ENCODE data around the gene RUNX1.

RUNX1 gene

GRCh38 chr21:34841154-34841553 is 207.9 kb downstream of the RUNX1 start:
- Histone ChIP-seq H3K4me1 (no peaks in the 10 kb centered on the region), H3K36me3 (ENCODE audit: control insufficient read depth, insufficient read depth, low read length) (no peaks in the 10 kb centered on the region), H3K9ac (no peak overlapping the region), H3K79me2 (no peaks in the 10 kb centered on the region), H3K4me2 (ENCODE audit: low read length) (no peak overlapping the region), H2AFZ (no peak overlapping the region), H3K27me3 (ENCODE audit: control insufficient read depth, insufficient read depth, low read length) (no peaks in the 10 kb centered on the region), H3K9me3 (ENCODE audit: control insufficient read depth, low read length) (no peaks in the 10 kb centered on the region), H3K4me3 (ENCODE audit: low read depth, low read length) (no peak overlapping the region), H3K27ac (no peak overlapping the region)
- TF ChIP-seq, protein P1, sequence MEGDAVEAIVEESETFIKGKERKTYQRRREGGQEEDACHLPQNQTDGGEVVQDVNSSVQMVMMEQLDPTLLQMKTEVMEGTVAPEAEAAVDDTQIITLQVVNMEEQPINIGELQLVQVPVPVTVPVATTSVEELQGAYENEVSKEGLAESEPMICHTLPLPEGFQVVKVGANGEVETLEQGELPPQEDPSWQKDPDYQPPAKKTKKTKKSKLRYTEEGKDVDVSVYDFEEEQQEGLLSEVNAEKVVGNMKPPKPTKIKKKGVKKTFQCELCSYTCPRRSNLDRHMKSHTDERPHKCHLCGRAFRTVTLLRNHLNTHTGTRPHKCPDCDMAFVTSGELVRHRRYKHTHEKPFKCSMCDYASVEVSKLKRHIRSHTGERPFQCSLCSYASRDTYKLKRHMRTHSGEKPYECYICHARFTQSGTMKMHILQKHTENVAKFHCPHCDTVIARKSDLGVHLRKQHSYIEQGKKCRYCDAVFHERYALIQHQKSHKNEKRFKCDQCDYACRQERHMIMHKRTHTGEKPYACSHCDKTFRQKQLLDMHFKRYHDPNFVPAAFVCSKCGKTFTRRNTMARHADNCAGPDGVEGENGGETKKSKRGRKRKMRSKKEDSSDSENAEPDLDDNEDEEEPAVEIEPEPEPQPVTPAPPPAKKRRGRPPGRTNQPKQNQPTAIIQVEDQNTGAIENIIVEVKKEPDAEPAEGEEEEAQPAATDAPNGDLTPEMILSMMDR (IDR thresholded peaks at IDR 0.05), result no peak

DNA sequence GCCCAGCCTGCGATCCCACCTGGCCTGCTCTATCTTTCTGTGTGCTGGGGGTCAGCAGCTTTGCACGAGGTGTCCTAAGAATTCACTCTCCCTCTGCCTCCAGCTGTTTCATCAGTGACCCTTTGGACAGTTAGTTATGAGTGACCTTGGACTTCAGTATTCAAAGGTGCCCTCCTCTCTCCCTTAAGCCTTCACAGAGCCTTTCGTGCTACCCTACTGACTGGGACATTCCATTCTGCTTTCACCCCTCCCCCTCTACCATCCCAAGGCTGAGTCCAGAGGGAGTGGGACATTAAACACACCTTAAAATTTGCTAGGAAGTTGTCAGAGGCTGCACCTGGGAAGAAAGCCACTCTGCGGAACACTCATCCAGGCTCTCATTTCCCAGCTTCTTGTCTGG is 208.4 kb downstream of the RUNX1 start:
- Histone ChIP-seq H3K36me3 (ENCODE audit: control insufficient read depth, insufficient read depth, low read length) (no peaks in the 10 kb centered on the region), H3K4me3 (ENCODE audit: low read depth, low read length) (no peak overlapping the region), H3K9ac (no peak overlapping the region), H3K9me3 (ENCODE audit: control insufficient read depth, low read length) (no peaks in the 10 kb centered on the region), H3K27ac (no peak overlapping the region), H3K4me1 (no peaks in the 10 kb centered on the region), H3K4me2 (ENCODE audit: low read length) (no peak overlapping the region), H3K79me2 (no peaks in the 10 kb centered on the region), H2AFZ (no peak overlapping the region), H3K27me3 (ENCODE audit: control insufficient read depth, insufficient read depth, low read length) (no peaks in the 10 kb centered on the region)
- TF ChIP-seq, protein P1 (IDR thresholded peaks at IDR 0.05), result no peak

- Histone ChIP-seq H3K4me1 (no peaks in the 10 kb centered on the region), H3K27me3 (ENCODE audit: control insufficient read depth, insufficient read depth, low read length) (no peaks in the 10 kb centered on the region), H3K9ac (no peak overlapping the region), H3K79me2 (no peaks in the 10 kb centered on the region), H3K4me2 (ENCODE audit: low read length) (no peak overlapping the region), H3K36me3 (ENCODE audit: control insufficient read depth, insufficient read depth, low read length) (no peaks in the 10 kb centered on the region), H3K9me3 (ENCODE audit: control insufficient read depth, low read length) (no peaks in the 10 kb centered on the region), H2AFZ (no peak overlapping the region), H3K27ac (no peak overlapping the region), H3K4me3 (ENCODE audit: low read depth, low read length) (no peak overlapping the region)
- TF ChIP-seq, protein P1 (IDR thresholded peaks at IDR 0.05), result no peak
Measured at GRCh38 chr21:34838956-34839820, 209.9 kb downstream of the RUNX1 start.

DNA sequence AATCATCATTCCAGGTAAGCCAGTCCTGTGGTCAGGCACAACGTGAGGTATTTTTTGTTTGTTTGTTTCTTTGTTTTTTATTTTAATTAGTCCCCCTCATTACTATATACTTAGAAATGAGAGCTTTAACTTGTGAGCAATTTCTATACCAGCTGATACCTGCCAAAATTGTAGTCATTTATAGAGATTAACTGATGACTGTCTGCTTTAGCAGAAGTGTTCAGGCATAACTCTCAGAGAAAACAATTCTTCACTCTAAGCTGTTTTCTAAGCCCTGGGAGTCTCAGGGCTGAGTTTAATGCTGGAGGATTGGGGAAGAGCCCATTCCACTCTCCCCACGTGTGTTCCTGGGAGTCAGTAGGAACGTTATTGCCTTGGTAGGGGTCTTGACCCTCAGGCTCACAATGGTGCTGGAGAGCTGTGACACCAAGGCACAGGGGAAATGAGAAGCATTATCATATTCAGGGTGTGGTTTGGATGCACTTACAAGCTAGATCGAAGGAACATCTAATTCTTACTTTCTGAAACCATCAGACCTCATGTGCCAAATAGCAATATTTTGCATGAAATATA is 212.1 kb downstream of the RUNX1 start:
- H3K9me3 ChIP-seq (ENCODE audit: control insufficient read depth, low read length), result no peaks in the 10 kb centered on the region

More for the DNA sequence above, 212.1 kb downstream of the RUNX1 start:
- no peak overlapping the region for H2AFZ ChIP-seq
- no peaks in the 10 kb centered on the region for H3K4me1 ChIP-seq
- no peak overlapping the region for H3K4me3 ChIP-seq (ENCODE audit: low read depth, low read length)
- no peak overlapping the region for H3K9ac ChIP-seq
- no peak overlapping the region for H3K4me2 ChIP-seq (ENCODE audit: low read length)
- H3K27ac ChIP-seq, result no peak overlapping the region
- TF ChIP-seq, protein P1 (IDR thresholded peaks at IDR 0.05), result no peak
- no peaks in the 10 kb centered on the region for H3K36me3 ChIP-seq (ENCODE audit: control insufficient read depth, insufficient read depth, low read length)
- H3K27me3 ChIP-seq (ENCODE audit: control insufficient read depth, insufficient read depth, low read length), result no peaks in the 10 kb centered on the region
- no peaks in the 10 kb centered on the region for H3K79me2 ChIP-seq
